Astrocyte of the spinal cord (primary cell): ENCODE measurements around the gene ALK.

ENCODE experiments used
- DNase-seq: peaks from one replicate; pipeline ENCODE4 v3.0.0; 2011; ENCODE audit warnings: low read depth, low spot score
- H3K4me3 ChIP-seq: 2 replicates; pipeline ENCODE4 v1.5.1; 2011; ENCODE audit warnings: low read depth, mild to moderate bottlenecking, low read length, moderate library complexity
- in situ Hi-C: cut with HindIII; loops from 2 replicates; pipeline ENCODE4 v1.10.0; 2017; ENCODE audit warnings: low sequenced_read_pairs
- TF ChIP-seq, protein P1 (sequence below): IDR thresholded peaks from 2 replicates; pipeline ENCODE4 v1.5.1; 2012; ENCODE audit warnings: low read depth, mild to moderate bottlenecking, low read length, inconsistent platforms

ALK gene

DNA sequence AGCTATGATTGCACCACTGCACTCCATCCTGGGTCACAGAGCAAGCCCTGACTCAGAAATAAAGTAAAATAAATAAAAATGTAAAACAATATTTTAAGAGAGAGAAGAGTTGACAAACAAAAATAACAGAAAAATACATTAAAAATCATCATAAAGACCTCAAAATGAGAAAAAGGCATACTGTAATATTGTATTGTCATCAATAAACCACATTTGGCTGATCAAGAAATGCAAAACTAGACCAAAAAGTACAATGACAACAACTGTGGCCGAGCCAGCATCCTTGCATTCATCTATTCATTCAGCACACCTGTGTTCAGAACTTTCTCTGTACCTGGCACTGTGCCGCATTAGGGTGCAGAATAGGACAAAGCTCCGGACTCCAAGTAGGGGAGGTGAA, 121.8 kb downstream of the ALK start:
- TF ChIP-seq, protein P1, sequence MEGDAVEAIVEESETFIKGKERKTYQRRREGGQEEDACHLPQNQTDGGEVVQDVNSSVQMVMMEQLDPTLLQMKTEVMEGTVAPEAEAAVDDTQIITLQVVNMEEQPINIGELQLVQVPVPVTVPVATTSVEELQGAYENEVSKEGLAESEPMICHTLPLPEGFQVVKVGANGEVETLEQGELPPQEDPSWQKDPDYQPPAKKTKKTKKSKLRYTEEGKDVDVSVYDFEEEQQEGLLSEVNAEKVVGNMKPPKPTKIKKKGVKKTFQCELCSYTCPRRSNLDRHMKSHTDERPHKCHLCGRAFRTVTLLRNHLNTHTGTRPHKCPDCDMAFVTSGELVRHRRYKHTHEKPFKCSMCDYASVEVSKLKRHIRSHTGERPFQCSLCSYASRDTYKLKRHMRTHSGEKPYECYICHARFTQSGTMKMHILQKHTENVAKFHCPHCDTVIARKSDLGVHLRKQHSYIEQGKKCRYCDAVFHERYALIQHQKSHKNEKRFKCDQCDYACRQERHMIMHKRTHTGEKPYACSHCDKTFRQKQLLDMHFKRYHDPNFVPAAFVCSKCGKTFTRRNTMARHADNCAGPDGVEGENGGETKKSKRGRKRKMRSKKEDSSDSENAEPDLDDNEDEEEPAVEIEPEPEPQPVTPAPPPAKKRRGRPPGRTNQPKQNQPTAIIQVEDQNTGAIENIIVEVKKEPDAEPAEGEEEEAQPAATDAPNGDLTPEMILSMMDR, result no peak
- H3K4me3 ChIP-seq, result no peak overlapping the region
- no peak for DNase-seq
- in situ Hi-C loops, result no loop called here

DNA sequence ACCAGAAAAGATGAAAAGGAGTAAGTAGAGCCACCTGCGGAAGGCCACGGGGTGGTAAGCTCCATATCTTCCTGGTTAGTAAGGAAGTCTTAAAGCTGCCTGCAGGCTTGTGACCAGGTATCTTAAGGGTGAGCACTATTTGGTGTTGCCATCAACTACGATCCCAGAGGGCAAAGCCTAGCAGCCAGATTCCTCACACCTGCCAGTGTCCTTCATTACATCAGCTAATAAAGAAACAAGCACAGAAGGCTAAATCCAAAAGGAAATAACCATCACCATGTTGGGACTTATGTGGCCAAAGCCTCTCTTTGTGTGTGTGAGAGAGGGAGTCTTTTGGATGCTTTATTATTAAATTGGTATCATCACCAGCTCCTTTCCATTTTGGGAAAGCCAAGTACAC, 123.5 kb downstream of the ALK start:
- no peak overlapping the region for H3K4me3 ChIP-seq
- in situ Hi-C loops, result no loop called here
- no peak for DNase-seq
- TF ChIP-seq, protein P1, result no peak

DNA sequence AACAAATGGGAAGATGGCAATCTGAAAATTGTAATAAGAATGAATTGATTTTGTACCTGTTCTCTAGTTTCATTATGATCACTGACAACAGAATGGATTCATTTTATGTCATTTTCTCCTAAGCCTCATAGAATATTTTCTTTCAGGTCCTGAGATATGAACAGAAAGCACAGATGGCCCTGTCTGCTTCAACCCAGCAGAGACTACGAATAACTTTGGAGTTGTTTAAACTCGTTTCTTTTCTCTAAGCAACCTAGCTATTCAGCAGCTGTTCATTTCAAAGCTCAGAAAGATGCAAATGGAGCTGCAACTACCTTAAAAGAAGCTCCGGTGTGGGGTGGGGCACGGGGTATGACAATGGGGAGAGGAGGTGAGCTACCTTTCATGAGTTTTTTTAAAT, 124.9 kb downstream of the ALK start:
- no peak for DNase-seq
- TF ChIP-seq, protein P1, result no peak
- in situ Hi-C loops, result no loop called here
- H3K4me3 ChIP-seq, result no peak overlapping the region

DNA sequence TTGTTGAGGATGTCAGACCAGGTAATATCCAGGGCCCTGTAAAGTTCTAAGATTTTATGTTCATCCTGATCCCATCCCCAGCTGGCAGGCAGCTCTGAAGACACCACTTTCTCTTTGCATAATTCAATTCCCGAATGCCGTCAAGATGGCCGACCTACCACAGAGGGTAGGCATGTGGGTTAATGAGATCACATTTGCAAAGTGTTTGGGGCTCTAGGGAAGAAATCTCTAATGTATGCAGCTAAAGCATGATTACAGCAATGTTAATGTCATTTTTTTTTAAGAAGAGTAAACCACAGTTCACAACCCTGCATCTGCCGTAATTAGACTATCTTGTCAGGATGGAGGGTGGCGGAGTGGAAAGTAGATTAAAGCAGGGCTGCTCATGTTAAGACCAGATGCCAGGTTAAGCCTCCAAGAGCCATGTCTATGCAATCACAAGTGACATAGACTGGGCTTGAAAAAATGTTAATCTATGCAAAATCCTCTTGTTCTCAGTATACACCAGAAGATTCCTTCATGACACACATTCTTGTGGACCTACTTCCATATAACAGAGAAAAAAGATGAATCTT, 131.4 kb downstream of the ALK start:
- H3K4me3 ChIP-seq, result no peak overlapping the region
- DNase-seq, result no peak
- TF ChIP-seq, protein P1, result no peak
- in situ Hi-C loops, result no loop called here

DNA sequence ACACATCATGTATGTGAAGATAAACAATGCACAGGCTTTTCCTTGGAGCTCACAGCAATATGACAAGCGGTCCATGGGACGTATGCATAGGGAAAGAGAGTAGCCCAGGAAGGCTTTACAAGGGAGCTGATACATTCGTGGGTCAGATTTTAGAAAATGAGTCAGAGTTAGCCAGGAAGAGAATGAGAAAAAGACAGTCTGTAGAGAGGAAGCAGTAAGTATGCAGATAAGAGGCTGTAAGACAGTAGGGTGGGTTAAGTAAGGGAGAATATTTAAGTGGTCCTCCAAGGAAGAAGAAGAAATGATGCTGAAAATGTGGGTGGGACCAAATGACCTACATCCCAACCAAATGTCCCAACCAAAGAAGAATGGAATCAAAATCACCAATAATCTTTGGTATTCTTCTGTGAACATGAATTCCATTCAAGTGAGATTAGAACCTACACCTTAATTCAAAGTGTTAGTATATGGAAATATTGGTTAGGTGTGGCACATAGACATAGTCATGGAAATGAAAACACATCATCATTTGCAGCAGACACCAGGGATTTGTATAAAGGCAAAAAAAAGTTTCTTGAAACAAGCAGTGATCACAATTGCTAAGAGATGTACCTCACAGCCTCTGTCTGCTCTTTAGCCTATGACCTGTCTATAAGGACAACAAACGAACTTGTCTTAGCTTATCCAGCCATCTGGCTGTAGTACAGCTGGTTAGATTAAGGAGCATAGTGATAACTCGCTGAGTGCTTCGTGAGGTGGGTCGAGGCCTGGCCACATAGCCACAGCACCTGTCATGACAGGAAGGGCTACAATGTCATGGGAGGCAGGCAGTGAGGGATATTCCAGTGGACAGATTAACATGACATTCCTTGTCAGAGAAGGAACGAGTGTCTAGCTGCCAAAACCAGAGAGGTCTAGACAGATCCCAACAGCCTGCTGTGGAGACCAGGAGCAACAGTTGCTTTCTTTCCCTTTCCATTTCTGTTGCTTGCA, 133.6 kb downstream of the ALK start:
- no peak overlapping the region for H3K4me3 ChIP-seq
- no peak for DNase-seq
- TF ChIP-seq, protein P1, result no peak
- in situ Hi-C loops, result no loop called here

DNA sequence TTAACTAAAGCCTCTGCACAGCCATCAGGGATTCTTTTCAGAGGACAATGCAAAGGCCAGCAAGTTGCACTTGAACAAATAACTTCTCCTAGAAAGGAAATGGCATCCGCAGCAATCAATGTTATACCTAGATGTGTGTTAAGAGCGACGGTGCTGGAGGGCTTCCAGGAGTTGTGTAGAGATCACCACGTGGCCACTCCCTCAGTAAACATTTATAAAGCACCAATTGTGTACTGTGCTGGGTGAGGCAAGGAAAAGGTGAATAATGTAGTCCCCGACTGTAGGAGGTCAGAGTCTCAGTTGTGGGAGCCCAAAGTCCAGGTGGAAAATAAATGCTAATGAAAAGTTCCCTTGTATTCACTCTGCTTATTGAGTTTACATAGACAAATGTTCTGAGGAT, 135.0 kb downstream of the ALK start:
- in situ Hi-C loops, result no loop called here
- no peak overlapping the region for H3K4me3 ChIP-seq
- TF ChIP-seq, protein P1, result no peak
- no peak for DNase-seq
